A549 (cell line): ENCODE results near the gene TSGA10IP.

Source experiments
- CBX2 ChIP-seq: fragments of 200-600 bp; sonication (generic); IDR thresholded peaks from 2 replicates; pipeline ENCODE4 v1.6.1; 2016; ENCODE audit warnings: low read depth, mild to moderate bottlenecking, borderline replicate concordance
- EHMT2 ChIP-seq: fragments of 200-600 bp; sonication (generic); IDR thresholded peaks from 2 replicates; pipeline ENCODE4 v1.6.1; 2016; ENCODE audit warnings: antibody characterized with exemption, low read depth, mild to moderate bottlenecking, moderate library complexity
- ESRRA ChIP-seq: fragments of 150-350 bp; IDR thresholded peaks from 2 replicates; pipeline ENCODE4 v1.6.1; 2014; ENCODE audit warnings: mild to moderate bottlenecking, low read length, borderline replicate concordance
- JUN ChIP-seq, 2 experiments: fragments of >200 bp; sonication (Bioruptor Twin); formaldehyde crosslinking; IDR thresholded peaks; 2 replicates in 1 of 2; 3 replicates in 1 of 2; pipeline ENCODE4 v1.6.1; 2016 to 2017
- MAZ ChIP-seq: fragments of 150-350 bp; IDR thresholded peaks from 2 replicates; pipeline ENCODE4 v1.6.1; 2014; ENCODE audit warnings: antibody characterized with exemption, low read depth, low read length, borderline replicate concordance
- POLR2A ChIP-seq: IDR thresholded peaks from 2 replicates; pipeline ENCODE4 v1.6.1; 2012; ENCODE audit warnings: mild to moderate bottlenecking, low read length
- RFX5 ChIP-seq: fragments of 450-650 bp; IDR thresholded peaks from 2 replicates; pipeline ENCODE4 v1.7.1; 2014; ENCODE audit warnings: antibody characterized with exemption, mild to moderate bottlenecking, moderate library complexity
- SMC3 ChIP-seq: fragments of >200 bp; sonication (Bioruptor Twin); formaldehyde crosslinking; IDR thresholded peaks from 3 replicates; pipeline ENCODE4 v1.6.1; 2018; ENCODE audit warnings: inconsistent platforms
- ZNF302 ChIP-seq: fragments of 250-450 bp; sonication (Bioruptor Pico); IDR thresholded peaks from 2 replicates; pipeline ENCODE4 v1.9.0; 2021; ENCODE audit warnings: inconsistent platforms, mild to moderate bottlenecking, moderate library complexity
- TF ChIP-seq, protein P1 (sequence below): fragments of >200 bp; sonication (Bioruptor Twin); formaldehyde crosslinking; IDR thresholded peaks from 3 replicates; pipeline ENCODE4 v1.5.1; 2016
- TF ChIP-seq, protein P2 (sequence below): fragments of 250-450 bp; sonication (Bioruptor Pico); IDR thresholded peaks from 2 replicates; pipeline ENCODE4 v1.5.0; 2021; ENCODE audit warnings: mild to moderate bottlenecking, moderate library complexity, borderline replicate concordance
- TF ChIP-seq, protein P3 (sequence below): fragments of 200-600 bp; sonication (generic); IDR thresholded peaks from 2 replicates; pipeline ENCODE4 v1.6.1; 2016; ENCODE audit warnings: antibody characterized with exemption, mild to moderate bottlenecking, moderate library complexity
- TF ChIP-seq, protein P4 (sequence below): IDR thresholded peaks from 2 replicates; pipeline ENCODE4 v1.6.1; 2012; ENCODE audit warnings: low read depth, borderline replicate concordance
- TF ChIP-seq, protein P5 (sequence below): fragments of >200 bp; sonication (Bioruptor Twin); formaldehyde crosslinking; IDR thresholded peaks from 3 replicates; pipeline ENCODE4 v1.6.1; 2016

DNA sequence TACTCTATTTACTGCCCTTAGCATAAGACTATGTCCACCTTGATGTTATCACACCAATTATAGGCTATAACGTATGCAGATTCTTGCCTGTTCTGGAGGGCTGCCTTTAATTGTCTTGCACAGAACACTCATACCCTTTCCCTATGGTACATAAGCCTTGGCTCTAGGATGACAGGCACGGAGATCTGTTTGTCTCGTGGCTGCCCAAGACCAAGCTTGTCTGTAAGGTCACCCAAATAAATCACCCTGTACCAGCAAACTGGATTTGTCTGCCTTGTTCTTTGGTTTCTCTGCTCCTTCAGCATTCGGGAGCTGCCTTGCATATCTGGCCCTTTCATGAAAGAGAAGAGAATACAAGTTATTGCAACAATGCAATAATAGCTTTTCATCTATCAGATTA lies 7.5 kb upstream of the TSGA10IP start:
- TF ChIP-seq, protein P1, sequence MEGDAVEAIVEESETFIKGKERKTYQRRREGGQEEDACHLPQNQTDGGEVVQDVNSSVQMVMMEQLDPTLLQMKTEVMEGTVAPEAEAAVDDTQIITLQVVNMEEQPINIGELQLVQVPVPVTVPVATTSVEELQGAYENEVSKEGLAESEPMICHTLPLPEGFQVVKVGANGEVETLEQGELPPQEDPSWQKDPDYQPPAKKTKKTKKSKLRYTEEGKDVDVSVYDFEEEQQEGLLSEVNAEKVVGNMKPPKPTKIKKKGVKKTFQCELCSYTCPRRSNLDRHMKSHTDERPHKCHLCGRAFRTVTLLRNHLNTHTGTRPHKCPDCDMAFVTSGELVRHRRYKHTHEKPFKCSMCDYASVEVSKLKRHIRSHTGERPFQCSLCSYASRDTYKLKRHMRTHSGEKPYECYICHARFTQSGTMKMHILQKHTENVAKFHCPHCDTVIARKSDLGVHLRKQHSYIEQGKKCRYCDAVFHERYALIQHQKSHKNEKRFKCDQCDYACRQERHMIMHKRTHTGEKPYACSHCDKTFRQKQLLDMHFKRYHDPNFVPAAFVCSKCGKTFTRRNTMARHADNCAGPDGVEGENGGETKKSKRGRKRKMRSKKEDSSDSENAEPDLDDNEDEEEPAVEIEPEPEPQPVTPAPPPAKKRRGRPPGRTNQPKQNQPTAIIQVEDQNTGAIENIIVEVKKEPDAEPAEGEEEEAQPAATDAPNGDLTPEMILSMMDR, result no peak
- TF ChIP-seq, protein P2, sequence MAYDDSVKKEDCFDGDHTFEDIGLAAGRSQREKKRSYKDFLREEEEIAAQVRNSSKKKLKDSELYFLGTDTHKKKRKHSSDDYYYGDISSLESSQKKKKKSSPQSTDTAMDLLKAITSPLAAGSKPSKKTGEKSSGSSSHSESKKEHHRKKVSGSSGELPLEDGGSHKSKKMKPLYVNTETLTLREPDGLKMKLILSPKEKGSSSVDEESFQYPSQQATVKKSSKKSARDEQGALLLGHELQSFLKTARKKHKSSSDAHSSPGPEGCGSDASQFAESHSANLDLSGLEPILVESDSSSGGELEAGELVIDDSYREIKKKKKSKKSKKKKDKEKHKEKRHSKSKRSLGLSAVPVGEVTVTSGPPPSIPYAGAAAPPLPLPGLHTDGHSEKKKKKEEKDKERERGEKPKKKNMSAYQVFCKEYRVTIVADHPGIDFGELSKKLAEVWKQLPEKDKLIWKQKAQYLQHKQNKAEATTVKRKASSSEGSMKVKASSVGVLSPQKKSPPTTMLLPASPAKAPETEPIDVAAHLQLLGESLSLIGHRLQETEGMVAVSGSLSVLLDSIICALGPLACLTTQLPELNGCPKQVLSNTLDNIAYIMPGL (CRISPR knock-in tag), result no peak
- TF ChIP-seq EHMT2, result no peak
- TF ChIP-seq ZNF302 (CRISPR knock-in tag), result no peak
- TF ChIP-seq POLR2A, result no peak
- no peak for TF ChIP-seq SMC3
- TF ChIP-seq, protein P3, sequence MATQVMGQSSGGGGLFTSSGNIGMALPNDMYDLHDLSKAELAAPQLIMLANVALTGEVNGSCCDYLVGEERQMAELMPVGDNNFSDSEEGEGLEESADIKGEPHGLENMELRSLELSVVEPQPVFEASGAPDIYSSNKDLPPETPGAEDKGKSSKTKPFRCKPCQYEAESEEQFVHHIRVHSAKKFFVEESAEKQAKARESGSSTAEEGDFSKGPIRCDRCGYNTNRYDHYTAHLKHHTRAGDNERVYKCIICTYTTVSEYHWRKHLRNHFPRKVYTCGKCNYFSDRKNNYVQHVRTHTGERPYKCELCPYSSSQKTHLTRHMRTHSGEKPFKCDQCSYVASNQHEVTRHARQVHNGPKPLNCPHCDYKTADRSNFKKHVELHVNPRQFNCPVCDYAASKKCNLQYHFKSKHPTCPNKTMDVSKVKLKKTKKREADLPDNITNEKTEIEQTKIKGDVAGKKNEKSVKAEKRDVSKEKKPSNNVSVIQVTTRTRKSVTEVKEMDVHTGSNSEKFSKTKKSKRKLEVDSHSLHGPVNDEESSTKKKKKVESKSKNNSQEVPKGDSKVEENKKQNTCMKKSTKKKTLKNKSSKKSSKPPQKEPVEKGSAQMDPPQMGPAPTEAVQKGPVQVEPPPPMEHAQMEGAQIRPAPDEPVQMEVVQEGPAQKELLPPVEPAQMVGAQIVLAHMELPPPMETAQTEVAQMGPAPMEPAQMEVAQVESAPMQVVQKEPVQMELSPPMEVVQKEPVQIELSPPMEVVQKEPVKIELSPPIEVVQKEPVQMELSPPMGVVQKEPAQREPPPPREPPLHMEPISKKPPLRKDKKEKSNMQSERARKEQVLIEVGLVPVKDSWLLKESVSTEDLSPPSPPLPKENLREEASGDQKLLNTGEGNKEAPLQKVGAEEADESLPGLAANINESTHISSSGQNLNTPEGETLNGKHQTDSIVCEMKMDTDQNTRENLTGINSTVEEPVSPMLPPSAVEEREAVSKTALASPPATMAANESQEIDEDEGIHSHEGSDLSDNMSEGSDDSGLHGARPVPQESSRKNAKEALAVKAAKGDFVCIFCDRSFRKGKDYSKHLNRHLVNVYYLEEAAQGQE, result no peak
- TF ChIP-seq, protein P4, sequence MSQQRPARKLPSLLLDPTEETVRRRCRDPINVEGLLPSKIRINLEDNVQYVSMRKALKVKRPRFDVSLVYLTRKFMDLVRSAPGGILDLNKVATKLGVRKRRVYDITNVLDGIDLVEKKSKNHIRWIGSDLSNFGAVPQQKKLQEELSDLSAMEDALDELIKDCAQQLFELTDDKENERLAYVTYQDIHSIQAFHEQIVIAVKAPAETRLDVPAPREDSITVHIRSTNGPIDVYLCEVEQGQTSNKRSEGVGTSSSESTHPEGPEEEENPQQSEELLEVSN, result no peak
- no peak for TF ChIP-seq MAZ
- no peak for TF ChIP-seq CBX2
- TF ChIP-seq ESRRA, result no peak
- no peak for TF ChIP-seq JUN (IDR thresholded peaks at IDR 0.05)
- TF ChIP-seq, protein P5, sequence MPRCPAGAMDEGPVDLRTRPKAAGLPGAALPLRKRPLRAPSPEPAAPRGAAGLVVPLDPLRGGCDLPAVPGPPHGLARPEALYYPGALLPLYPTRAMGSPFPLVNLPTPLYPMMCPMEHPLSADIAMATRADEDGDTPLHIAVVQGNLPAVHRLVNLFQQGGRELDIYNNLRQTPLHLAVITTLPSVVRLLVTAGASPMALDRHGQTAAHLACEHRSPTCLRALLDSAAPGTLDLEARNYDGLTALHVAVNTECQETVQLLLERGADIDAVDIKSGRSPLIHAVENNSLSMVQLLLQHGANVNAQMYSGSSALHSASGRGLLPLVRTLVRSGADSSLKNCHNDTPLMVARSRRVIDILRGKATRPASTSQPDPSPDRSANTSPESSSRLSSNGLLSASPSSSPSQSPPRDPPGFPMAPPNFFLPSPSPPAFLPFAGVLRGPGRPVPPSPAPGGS, result no peak
- TF ChIP-seq RFX5, result no peak
